Keratinocyte (primary cell): Measurements from ENCODE around the gene MMRN2. TPM values are rescaled to one million over a fixed set of nuclear protein-coding genes. Genes with fewer than 3 reads are reported as not detected.

Source experiments
- DNase-seq: peaks from one replicate; pipeline ENCODE4 v3.0.0-alpha.2; 2011; ENCODE audit warnings: low read depth, missing footprints, low spot score
- FAIRE-seq: peaks from 2 replicates; lab custom pipeline; 2011; peaks lifted over from hg19 to GRCh38; lab: Jason Lieb, UNC
- H2AFZ ChIP-seq: 2 replicates; pipeline ENCODE4 v1.6.0; 2012; ENCODE audit warnings: low read length, control low read depth, inconsistent platforms; ENCODE audit not compliant: control insufficient read depth
- H3K27ac ChIP-seq: 2 replicates; pipeline ENCODE4 v1.5.1; 2011; ENCODE audit warnings: low read length; ENCODE audit not compliant: control insufficient read depth, insufficient read depth
- H3K27me3 ChIP-seq: 3 replicates; pipeline ENCODE4 v1.6.0; 2011; ENCODE audit warnings: low read length; ENCODE audit not compliant: control insufficient read depth, insufficient read depth; ENCODE audit errors: extremely low read depth
- H3K36me3 ChIP-seq, 2 experiments: 2 replicates in 1 of 2; 3 replicates in 1 of 2; pipeline ENCODE4 v1.5.1; 2011; ENCODE audit warnings: low read length in 2 of 2, mild to moderate bottlenecking in 1 of 2; ENCODE audit not compliant: control insufficient read depth in 2 of 2, insufficient read depth in 2 of 2; ENCODE audit errors: extremely low read depth in 1 of 2
- H3K4me1 ChIP-seq: 3 replicates; pipeline ENCODE4 v1.5.1; 2011; ENCODE audit warnings: low read length; ENCODE audit not compliant: control insufficient read depth, insufficient read depth; ENCODE audit errors: extremely low read depth
- H3K4me2 ChIP-seq: 3 replicates; pipeline ENCODE4 v1.6.0; 2011; ENCODE audit warnings: low read depth, low read length; ENCODE audit not compliant: control insufficient read depth, insufficient read depth; ENCODE audit errors: extremely low read depth
- H3K4me3 ChIP-seq, 3 experiments: fragments of 200-600 bp in 1 of 3; sonication (generic) in 1 of 3; 2 replicates in 2 of 3; 3 replicates in 1 of 3; pipeline ENCODE4 v1.5.1; 2011 to 2016; ENCODE audit warnings: low read length in 3 of 3, mild to moderate bottlenecking in 3 of 3, control low read depth in 2 of 3, inconsistent platforms in 1 of 3, low read depth in 1 of 3, mixed read lengths in 1 of 3, mixed run types in 1 of 3, moderate library complexity in 1 of 3; ENCODE audit not compliant: control insufficient read depth in 2 of 3, insufficient read depth in 2 of 3; ENCODE audit errors: extremely low read depth in 1 of 3
- H3K79me2 ChIP-seq: 2 replicates; pipeline ENCODE4 v1.6.0; 2012; ENCODE audit warnings: low read length; ENCODE audit not compliant: control insufficient read depth, insufficient read depth
- H3K9ac ChIP-seq: 3 replicates; pipeline ENCODE4 v1.6.0; 2011; ENCODE audit warnings: low read length; ENCODE audit not compliant: control insufficient read depth, insufficient read depth; ENCODE audit errors: extremely low read depth
- H3K9me1 ChIP-seq: 3 replicates; pipeline ENCODE4 v1.6.0; 2011; ENCODE audit warnings: low read length; ENCODE audit not compliant: control insufficient read depth, insufficient read depth; ENCODE audit errors: extremely low read depth
- H3K9me3 ChIP-seq: 2 replicates; pipeline ENCODE4 v1.5.1; 2012; ENCODE audit warnings: low read depth, low read length; ENCODE audit not compliant: control insufficient read depth
- H4K20me1 ChIP-seq: 3 replicates; pipeline ENCODE4 v1.6.0; 2011; ENCODE audit warnings: low read length; ENCODE audit not compliant: control insufficient read depth, insufficient read depth; ENCODE audit errors: extremely low read depth
- CTCF ChIP-seq, 3 experiments: IDR thresholded peaks in 1 of 3; conservative IDR thresholded peaks in 1 of 3; optimal IDR thresholded peaks in 1 of 3; 2 replicates in 2 of 3; 3 replicates in 1 of 3; pipeline versions ENCODE3 to v1.5.1; 2011; ENCODE audit warnings: low read length in 3 of 3, mild to moderate bottlenecking in 3 of 3, moderate library complexity in 2 of 3, control low read depth in 1 of 3, inconsistent platforms in 1 of 3; ENCODE audit not compliant: insufficient read depth in 2 of 3; ENCODE audit errors: extremely low read depth in 1 of 3
- EZH2 ChIP-seq: IDR thresholded peaks from one replicate; pipeline ENCODE4 v1.6.1; 2012; ENCODE audit warnings: inconsistent platforms, mild to moderate bottlenecking, low read length, moderate library complexity
- dilution Hi-C: fragments of 300-500 bp; cut with MboI; formaldehyde crosslinking; loops from one replicate; pipeline ENCODE4 v1.7.0; 2020; ENCODE audit warnings: low sequenced_read_pairs; ENCODE audit not compliant: extremely low pct_ligation_motif_present
- polyA plus RNA-seq, 5 experiments: library from polyadenylated mRNA; depleted of rRNA in 3 of 5; stranded (reverse) in 3 of 5; stranded (forward) in 1 of 5; unstranded in 1 of 5; fragments of >200 nt; gene quantifications; 1 replicate in 1 of 5; 2 replicates in 3 of 5; 3 replicates in 1 of 5; pipeline versions ENCODE4 v1.2.1 to v1.2.3, GENCODE V29; 2011 to 2012; ENCODE audit warnings: missing spikeins in 2 of 5, low read depth in 1 of 5, low replicate concordance in 1 of 5

Gene MMRN2
- polyA plus RNA-seq, 1 donor (not counting 4 experiments of a cell fraction or from before 2014, with no cell fraction given), result 13.8 TPM

- Histone ChIP-seq H3K4me1 (no peaks in the 10 kb centered on the region), H3K9ac (no peak overlapping the region), H3K27ac (no peak overlapping the region), H3K27me3 (no peaks in the 10 kb centered on the region), H3K36me3 (peaks cover 0 to 5% of the 10 kb centered on the region in 2 experiments), H3K79me2 (no peaks in the 10 kb centered on the region), H4K20me1 (no peaks in the 10 kb centered on the region), H3K9me3 (no peaks in the 10 kb centered on the region), H3K9me1 (no peaks in the 10 kb centered on the region), H3K4me3 (no peak overlapping the region), H3K4me2 (no peak overlapping the region), H2AFZ (no peak overlapping the region)
- dilution Hi-C loops, result no loop called here
- no peak for TF ChIP-seq CTCF (optimal IDR thresholded peaks at IDR 0.05 in 1 of 3, IDR thresholded peaks at IDR 0.05 in 1 of 3, conservative IDR thresholded peaks at IDR 0.05 in 1 of 3; ENCODE audit: extremely low read depth in 1 of 3, insufficient read depth in 2 of 3, low read length in 3 of 3)
- TF ChIP-seq EZH2, result no peak
- DNase-seq (no peak), FAIRE-seq (no peak)
These were observed 12.5 kb downstream of the MMRN2 start for GRCh38 chr10:86944907-86945306.

GRCh38 chr10:86944471-86944870, 12.9 kb downstream of the MMRN2 start:
- no peaks in the 10 kb centered on the region for H3K9me3 ChIP-seq
- TF ChIP-seq CTCF (optimal IDR thresholded peaks at IDR 0.05 in 1 of 3, IDR thresholded peaks at IDR 0.05 in 1 of 3, conservative IDR thresholded peaks at IDR 0.05 in 1 of 3; ENCODE audit: extremely low read depth in 1 of 3, insufficient read depth in 2 of 3, low read length in 3 of 3) (no peak), EZH2 (no peak)
- H3K4me2 ChIP-seq, result no peak overlapping the region
- no peak overlapping the region for H3K4me3 ChIP-seq
- DNase-seq (no peak), FAIRE-seq (peak; percentile 73)
- no peak overlapping the region for H3K27ac ChIP-seq
- no peak overlapping the region for H2AFZ ChIP-seq
- H3K4me1 ChIP-seq, result no peaks in the 10 kb centered on the region
- no peaks in the 10 kb centered on the region for H3K79me2 ChIP-seq
- H3K36me3 ChIP-seq, result peaks cover 0 to 5% of the 10 kb centered on the region in 2 experiments
- no peaks in the 10 kb centered on the region for H3K27me3 ChIP-seq
- H3K9ac ChIP-seq, result no peak overlapping the region
- dilution Hi-C loops, result no loop called here
- H3K9me1 ChIP-seq, result no peaks in the 10 kb centered on the region
- H4K20me1 ChIP-seq, result no peaks in the 10 kb centered on the region
